AG10803 (cell line): ENCODE results near the gene TANK.
"Not testable (repeated sequence)": the region's sequence is repeated elsewhere in the genome, so short reads cannot be mapped to it uniquely, and the experiment has no call there.

Experiments used
- DNase-seq: peaks from one replicate; pipeline ENCODE4 v3.0.0; 2010; ENCODE audit warnings: low read depth
- H3K4me3 ChIP-seq: 2 replicates; pipeline ENCODE4 v1.5.1; 2011; ENCODE audit warnings: mild to moderate bottlenecking, low read length, control low read depth
- CTCF ChIP-seq: conservative IDR thresholded peaks from 2 replicates; pipeline ENCODE4 v1.5.1; 2011; ENCODE audit warnings: mild to moderate bottlenecking, low read length, control low read depth, inconsistent platforms

TANK gene

GRCh38 chr2:161250864-161251436 lies 90.7 kb downstream of the TANK start:
- DNase-seq: peak; percentile 22
- TF ChIP-seq CTCF: peak; percentile 67
- H3K4me3 ChIP-seq: no peak overlapping the region

- no peak for DNase-seq
- no peak overlapping the region for H3K4me3 ChIP-seq
- TF ChIP-seq CTCF: no peak
Measured at GRCh38 chr2:161257123-161257952, 97.1 kb downstream of the TANK start.

GRCh38 chr2:161265874-161266273 lies 105.6 kb downstream of the TANK start:
- H3K4me3 ChIP-seq: no peak overlapping the region
- DNase-seq: no peak
- no peak for TF ChIP-seq CTCF

GRCh38 chr2:161269111-161269510 lies 108.9 kb downstream of the TANK start:
- TF ChIP-seq CTCF: no peak

GRCh38 chr2:161273038-161273760 lies 113.0 kb downstream of the TANK start:
- peak; percentile 75 for TF ChIP-seq CTCF
- H3K4me3 ChIP-seq: no peak overlapping the region
- DNase-seq: peak; percentile 63

More at GRCh38 chr2:161269111-161269510, 108.9 kb downstream of the TANK start:
- H3K4me3 ChIP-seq: no peak overlapping the region
- no peak for DNase-seq

- not testable (repeated sequence) for DNase-seq, H3K4me3 ChIP-seq
Measured at GRCh38 chr2:161278564-161279229, 118.5 kb downstream of the TANK start.

- not testable (repeated sequence) for DNase-seq, H3K4me3 ChIP-seq
Measured at GRCh38 chr2:161279230-161279815, 119.1 kb downstream of the TANK start.
